Endothelial cell of umbilical vein (primary cell): ENCODE results near the gene TMEM175.

Source experiments
- CTCF ChIP-seq, 2 donors: IDR thresholded peaks; 1 replicate in 1 of 2; 2 replicates in 1 of 2; pipeline ENCODE4 v1.5.1; 2011; ENCODE audit warnings: low read length in 2 of 2, mild to moderate bottlenecking in 2 of 2, moderate library complexity in 2 of 2, control low read depth in 1 of 2, inconsistent platforms in 1 of 2, low read depth in 1 of 2; ENCODE audit not compliant: insufficient read depth in 1 of 2; ENCODE audit errors: extremely low read depth in 1 of 2
- FOS ChIP-seq: IDR thresholded peaks from 2 replicates; pipeline ENCODE4 v1.6.1; 2011; ENCODE audit warnings: mild to moderate bottlenecking, low read length, moderate library complexity, borderline replicate concordance; ENCODE audit not compliant: insufficient read depth
- MAX ChIP-seq: IDR thresholded peaks from 2 replicates; pipeline ENCODE4 v1.6.1; 2011; ENCODE audit not compliant: insufficient read depth, insufficient read length
- MYC ChIP-seq: IDR thresholded peaks from one replicate; pipeline ENCODE4 v1.6.1; 2011; ENCODE audit warnings: mild to moderate bottlenecking, low read depth, low read length
- POLR2A ChIP-seq: IDR thresholded peaks from 2 replicates; pipeline ENCODE4 v1.6.1; 2012; ENCODE audit warnings: low read depth, mild to moderate bottlenecking, control low read depth, low read length
- POLR2AphosphoS5 ChIP-seq: IDR thresholded peaks from 2 replicates; pipeline ENCODE4 v1.6.1; 2012; ENCODE audit warnings: low read depth, mild to moderate bottlenecking, control low read depth, low read length, moderate library complexity; ENCODE audit not compliant: insufficient read depth

GRCh38 chr4:984336-985054, 52.2 kb downstream of the TMEM175 start:
- TF ChIP-seq POLR2AphosphoS5 (no peak), MAX (no peak), CTCF (IDR thresholded peaks at IDR 0.05; ENCODE audit: extremely low read depth in 1 of 2, insufficient read depth in 1 of 2, low read depth in 1 of 2, low read length in 2 of 2) (no peak), MYC (no peak), POLR2A (no peak), FOS (no peak)
